ENCODE results near the gene GNG8. TPM values are rescaled to one million over a fixed set of nuclear protein-coding genes. Genes with fewer than 3 reads are reported as not detected.

Gene GNG8
- total and polyA plus RNA-seq, 10 of the 15 experiments (the other 5 are each of a cell fraction or from before 2014, with no cell fraction given): 1.2 to 6.6 (median 2.7) TPM; not detected in 6

GRCh38 chr19:46656541-46656940 is 20.5 kb upstream of the GNG8 start:
- ATAC-seq (no peak), FAIRE-seq (no peak), DNase-seq (ENCODE audit: low read depth, low spot score) (no peak)
- peaks cover 14% of the 10 kb centered on the region for H3K4me1 ChIP-seq (ENCODE audit: control insufficient read depth, insufficient read depth, low read length)
- in situ Hi-C loops (cut with MboI): no loop called here
- no peak overlapping the region for H3K4me2 ChIP-seq (ENCODE audit: control insufficient read depth, insufficient read depth)
- no peak for TF ChIP-seq NR2C1 (IDR thresholded peaks at IDR 0.05)
- TF ChIP-seq RFX5 (IDR thresholded peaks at IDR 0.05; ENCODE audit: low read depth, low read length): no peak
- no peak overlapping the region for H3K27ac ChIP-seq (ENCODE audit: control insufficient read depth, insufficient read depth)
- peaks cover 3% of the 10 kb centered on the region in 2 experiments; a peak in 3 of 4 replicates for H3K27me3 ChIP-seq (replicated peaks in 1 of 2; ENCODE audit: control insufficient read depth in 2 of 2, insufficient read depth in 2 of 2, low read length in 1 of 2)
- no peaks in the 10 kb centered on the region for H3K9me3 ChIP-seq (replicated peaks; ENCODE audit: control insufficient read depth, insufficient read depth, low read length)
- no peak overlapping the region for H3K9ac ChIP-seq (ENCODE audit: control insufficient read depth, insufficient read depth, low read length)
- BruUV-seq (replicated peaks): no TSS peak
- ChIA-PET RAD21 (ENCODE audit: unreplicated experiment) (interaction anchor here (0.6 to 1.0 kb wide), 3 partner anchors 37 to 99 kb away, joined by 3 to 6 read pairs (median 3); partner anchors contain the start of gene CALM3), CTCF (interaction anchor here (1.2 to 11.5 kb wide), 3 partner anchors 12 to 97 kb away, joined by 4 to 434 read pairs (median 6); no protein-coding TSS in a partner anchor), SMC1A (ENCODE audit: uncharacterized antibody, unreplicated experiment) (interaction anchor here (1.1 to 1.5 kb wide), 4 partner anchors 8 to 72 kb away, joined by 3 to 4 read pairs (median 4); no protein-coding TSS in a partner anchor), POLR2A (interaction anchor here (0.5 kb wide), 1 partner anchor 489 kb away, joined by 8 read pairs; no protein-coding TSS in a partner anchor)
- no peaks in the 10 kb centered on the region for H3K79me2 ChIP-seq (ENCODE audit: control insufficient read depth, insufficient read depth, low read length)
- WGBS (ENCODE audit: insufficient coverage, insufficient replicate concordance, low lambda C conversion rate, missing lambda C conversion rate): 65% methylated on average over 5 of the region's 5 CpGs
- no peak overlapping the region for H3K4me3 ChIP-seq
- H4K20me1 ChIP-seq (ENCODE audit: control insufficient read depth, insufficient read depth): no peaks in the 10 kb centered on the region
- intact Hi-C loops (cut with micrococcal nuclease; ENCODE audit: unreplicated experiment): no loop called here
- H2AFZ ChIP-seq (ENCODE audit: control insufficient read depth, low read depth, low read length): no peak overlapping the region
- no peaks in the 10 kb centered on the region for H3K36me3 ChIP-seq (ENCODE audit: control insufficient read depth in 2 of 2, insufficient read depth in 2 of 2, low read length in 1 of 2)

- intact Hi-C loops (cut with micrococcal nuclease; ENCODE audit: unreplicated experiment): no loop called here
- ATAC-seq (peak; percentile 74), FAIRE-seq (no peak), DNase-seq (ENCODE audit: low read depth, low spot score) (no peak)
- H3K4me2 ChIP-seq (ENCODE audit: control insufficient read depth, insufficient read depth): no peak overlapping the region
- ChIA-PET CTCF (interaction anchor here (0.6 kb wide), 1 partner anchor 9 kb away, joined by 3 read pairs; no protein-coding TSS in a partner anchor), RAD21 (ENCODE audit: unreplicated experiment) (interaction anchor here (0.7 kb wide), 1 partner anchor 38 kb away, joined by 3 read pairs; no protein-coding TSS in a partner anchor), POLR2A (no interaction called here), SMC1A (ENCODE audit: uncharacterized antibody, unreplicated experiment) (interaction anchor here (0.6 to 1.1 kb wide), 2 partner anchors 37 to 54 kb away, joined by 3 read pairs; partner anchors contain the start of gene CALM3)
- peaks cover 2 to 3% of the 10 kb centered on the region in 2 experiments for H3K27me3 ChIP-seq (replicated peaks in 1 of 2; ENCODE audit: control insufficient read depth in 2 of 2, insufficient read depth in 2 of 2, low read length in 1 of 2)
- H4K20me1 ChIP-seq (ENCODE audit: control insufficient read depth, insufficient read depth): no peaks in the 10 kb centered on the region
- H3K4me3 ChIP-seq: no peak overlapping the region
- H3K9ac ChIP-seq (ENCODE audit: control insufficient read depth, insufficient read depth, low read length): no peak overlapping the region
- peak overlapping the region; percentile 21 for H2AFZ ChIP-seq (ENCODE audit: control insufficient read depth, low read depth, low read length)
- peaks cover 3% of the 10 kb centered on the region for H3K4me1 ChIP-seq (ENCODE audit: control insufficient read depth, insufficient read depth, low read length)
- no peaks in the 10 kb centered on the region for H3K79me2 ChIP-seq (ENCODE audit: control insufficient read depth, insufficient read depth, low read length)
- in situ Hi-C loops (cut with MboI): no loop called here
- no peak overlapping the region for H3K27ac ChIP-seq (ENCODE audit: control insufficient read depth, insufficient read depth)
- no peaks in the 10 kb centered on the region for H3K9me3 ChIP-seq (replicated peaks; ENCODE audit: control insufficient read depth, insufficient read depth, low read length)
- H3K36me3 ChIP-seq (ENCODE audit: control insufficient read depth in 2 of 2, insufficient read depth in 2 of 2, low read length in 1 of 2): no peaks in the 10 kb centered on the region
- BruUV-seq (replicated peaks): no TSS peak
- 30% methylated on average over 11 of the region's 16 CpGs for WGBS (ENCODE audit: insufficient coverage, insufficient replicate concordance, low lambda C conversion rate, missing lambda C conversion rate)
- TF ChIP-seq CUX1 (IDR thresholded peaks at IDR 0.05; ENCODE audit: insufficient replicate concordance, low read depth, low read length): no peak
- TF ChIP-seq TARDBP (IDR thresholded peaks at IDR 0.05; ENCODE audit: borderline replicate concordance): no peak
- TF ChIP-seq MYC (IDR thresholded peaks at IDR 0.05; ENCODE audit: insufficient read depth, insufficient read length, insufficient replicate concordance, low read length, severe bottlenecking): no peak
- peak; percentile 48; the same call in 1 of the 2 replicates for TF ChIP-seq PKNOX1 (IDR thresholded peaks at IDR 0.05)
- TF ChIP-seq NFXL1 (IDR thresholded peaks at IDR 0.05; ENCODE audit: borderline replicate concordance): no peak
- 0 out of 2 replicates have a peak, but pooled peaks have one; percentile 42 for TF ChIP-seq RFX5 (IDR thresholded peaks at IDR 0.05; ENCODE audit: low read depth, low read length)
- TF ChIP-seq SRF (IDR thresholded peaks at IDR 0.05; ENCODE audit: low read depth in 2 of 2, low read length in 2 of 2): 0 out of 4 replicates have a peak, but pooled peaks of 1 of the 2 experiments have one; percentile 27
- no peak for TF ChIP-seq MTA2 (IDR thresholded peaks at IDR 0.05; ENCODE audit: low read depth)
These were observed 18.7 kb upstream of the GNG8 start for GRCh38 chr19:46654621-46655152.
